GM12878 (cell line): ENCODE data around the gene GSTM4. TPM values are rescaled to one million over a fixed set of nuclear protein-coding genes. Genes with fewer than 3 reads are reported as not detected.
A peak's percentile ranks its signal among the peaks of the same experiment; 100 is the strongest.

ENCODE experiments used
- ATAC-seq: fragments of 200-7000 bp; cut with Tn5 transposase; 3 replicates; pipeline ENCODE4 v1.9.1; 2020; ENCODE audit warnings: mild to moderate bottlenecking, moderate library complexity
- BruUV-seq: library from RNA; stranded (reverse); fragments of 400-500 nt; replicated peaks from 2 replicates; lab custom pipeline; 2021; lab: Mats Ljungman, UMichigan
- CTCF ChIA-PET: fragments of 300-600 bp; sonication (Branson Sonifier 250); formaldehyde crosslinking; extraction: SDS; loops from one replicate; lab custom pipeline; 2021; ENCODE audit warnings: inconsistent platforms; lab: Yijun Ruan, JAX
- POLR2A ChIA-PET: fragments of 350-600 bp; formaldehyde crosslinking; extraction: SDS; loops from one replicate; lab custom pipeline; 2021; ENCODE audit warnings: inconsistent platforms; lab: Charles Lee
- RAD21 ChIA-PET: fragments of 300-600 bp; sonication (Branson Sonifier 250); formaldehyde crosslinking; loops from one replicate; lab custom pipeline; 2023; ENCODE audit warnings: antibody characterized with exemption; ENCODE audit not compliant: unreplicated experiment; lab: Charles Lee
- SMC1A ChIA-PET: fragments of 300-600 bp; sonication (Branson Sonifier 250); formaldehyde crosslinking; loops from one replicate; lab custom pipeline; 2023; ENCODE audit not compliant: unreplicated experiment, uncharacterized antibody; lab: Charles Lee
- DNase-seq: peaks from one replicate; pipeline ENCODE4 v3.0.0-alpha.2; 2011; ENCODE audit warnings: low read depth, low spot score
- FAIRE-seq: peaks from 3 replicates; lab custom pipeline; 2011; peaks lifted over from hg19 to GRCh38; lab: Jason Lieb, UNC
- H2AFZ ChIP-seq: 2 replicates; pipeline ENCODE4 v1.6.0; 2011; ENCODE audit warnings: low read depth, low read length, control low read depth; ENCODE audit not compliant: control insufficient read depth
- H3K27ac ChIP-seq: 2 replicates; pipeline ENCODE4 v1.5.1; 2011; ENCODE audit warnings: control low read depth; ENCODE audit not compliant: control insufficient read depth, insufficient read depth
- H3K27me3 ChIP-seq, 2 experiments: replicated peaks in 1 of 2; 2 replicates each; pipeline versions ENCODE4 v1.6.0 to v1.6.1; 2011; ENCODE audit warnings: low read length in 1 of 2; ENCODE audit not compliant: control insufficient read depth in 2 of 2, insufficient read depth in 2 of 2
- H3K36me3 ChIP-seq, 2 experiments: 2 replicates each; pipeline ENCODE4 v1.5.1; 2011; ENCODE audit warnings: low read length in 1 of 2; ENCODE audit not compliant: control insufficient read depth in 2 of 2, insufficient read depth in 2 of 2
- H3K4me1 ChIP-seq: 2 replicates; pipeline ENCODE4 v1.6.1; 2011; ENCODE audit warnings: mild to moderate bottlenecking, low read length, moderate library complexity, mixed read lengths; ENCODE audit not compliant: control insufficient read depth, insufficient read depth
- H3K4me2 ChIP-seq: 2 replicates; pipeline ENCODE4 v1.6.0; 2011; ENCODE audit warnings: control low read depth; ENCODE audit not compliant: control insufficient read depth, insufficient read depth
- H3K4me3 ChIP-seq: fragments of 200-600 bp; sonication (generic); 2 replicates; pipeline ENCODE4 v1.5.1; 2016
- H3K79me2 ChIP-seq: 2 replicates; pipeline ENCODE4 v1.6.0; 2011; ENCODE audit warnings: low read length; ENCODE audit not compliant: control insufficient read depth, insufficient read depth
- H3K9ac ChIP-seq: 2 replicates; pipeline ENCODE4 v1.8.0; 2011; ENCODE audit warnings: low read length, control low read depth, mixed read lengths; ENCODE audit not compliant: control insufficient read depth, insufficient read depth
- H3K9me3 ChIP-seq: replicated peaks from 3 replicates; pipeline ENCODE4 v1.5.1; 2011; ENCODE audit warnings: mild to moderate bottlenecking, low read length; ENCODE audit not compliant: control insufficient read depth, insufficient read depth
- H4K20me1 ChIP-seq: 2 replicates; pipeline ENCODE4 v1.6.0; 2011; ENCODE audit not compliant: control insufficient read depth, insufficient read depth
- SREBF1 ChIP-seq: IDR thresholded peaks from 2 replicates; pipeline ENCODE4 v1.6.1; 2012; ENCODE audit warnings: mild to moderate bottlenecking, low read length
- TARDBP ChIP-seq: IDR thresholded peaks from 2 replicates; pipeline ENCODE4 v1.6.1; 2016; ENCODE audit warnings: borderline replicate concordance
- WGBS: methylation state at CpG from one replicate; pipeline ENCODE4 v1.1.6; 2016; ENCODE audit warnings: low lambda C conversion rate; ENCODE audit not compliant: insufficient replicate concordance, insufficient coverage; ENCODE audit errors: missing lambda C conversion rate; 5-methylcytosine and 5-hydroxymethylcytosine counted together
- in situ Hi-C: fragments of 300-500 bp; cut with MboI; formaldehyde crosslinking; loops from 9 replicates; pipeline ENCODE4 v1.14.3; 2018; ENCODE audit warnings: mixed read lengths
- intact Hi-C: fragments of 100-400 bp; cut with micrococcal nuclease; formaldehyde crosslinking; loops from one replicate; pipeline ENCODE4 v1.14.2; 2022; ENCODE audit not compliant: unreplicated experiment
- polyA plus RNA-seq, 11 experiments: library from polyadenylated mRNA; depleted of rRNA in 4 of 11; unstranded in 6 of 11; stranded (reverse) in 5 of 11; fragments of >200 nt; fragmentation: Nextera tagmentation in 4 of 11; fragmentation: Illumina TruSeq in 1 of 11; extraction: Ambion mirVana in 4 of 11; extraction: Trizol in 1 of 11; gene quantifications; 1 replicate in 1 of 11; 2 replicates in 10 of 11; pipeline versions ENCODE4 v1.2.1 to v1.2.3, GENCODE V29; 2011 to 2016; ENCODE audit warnings: inconsistent platforms in 2 of 11, missing spikeins in 2 of 11, low read depth in 1 of 11
- total RNA-seq, 4 experiments: library from RNA; depleted of rRNA in 3 of 4; stranded (reverse); fragments of >200 nt in 3 of 4; fragmentation: Illumina TruSeq in 1 of 4; extraction: Trizol in 1 of 4; gene quantifications; 2 replicates each; pipeline versions ENCODE4 v1.2.1 to v1.2.3, GENCODE V29; 2013 to 2021
- TF ChIP-seq, protein P1 (sequence below): IDR thresholded peaks from 2 replicates; pipeline ENCODE4 v1.6.1; 2012; ENCODE audit warnings: low read depth, low read length, improper control_type of control experiment
- TF ChIP-seq, protein P2 (sequence below): fragments of 450-650 bp; IDR thresholded peaks from 2 replicates; pipeline ENCODE4 v1.6.1; 2016; ENCODE audit warnings: mild to moderate bottlenecking
- TF ChIP-seq, protein P3 (sequence below): fragments of 450-650 bp; IDR thresholded peaks from 2 replicates; pipeline ENCODE4 v1.6.1; 2016; ENCODE audit warnings: mild to moderate bottlenecking, moderate library complexity, borderline replicate concordance
- TF ChIP-seq, protein P4 (sequence below): IDR thresholded peaks from 2 replicates; pipeline ENCODE4 v1.6.1; 2011; ENCODE audit warnings: low read depth, mild to moderate bottlenecking, low read length, moderate library complexity, borderline replicate concordance; ENCODE audit errors: extremely low read depth

GSTM4 gene
- total and polyA plus RNA-seq, 10 of the 15 experiments (the other 5 are each of a cell fraction or from before 2014, with no cell fraction given) = 14.3 to 37.2 (median 23.0) TPM

DNA sequence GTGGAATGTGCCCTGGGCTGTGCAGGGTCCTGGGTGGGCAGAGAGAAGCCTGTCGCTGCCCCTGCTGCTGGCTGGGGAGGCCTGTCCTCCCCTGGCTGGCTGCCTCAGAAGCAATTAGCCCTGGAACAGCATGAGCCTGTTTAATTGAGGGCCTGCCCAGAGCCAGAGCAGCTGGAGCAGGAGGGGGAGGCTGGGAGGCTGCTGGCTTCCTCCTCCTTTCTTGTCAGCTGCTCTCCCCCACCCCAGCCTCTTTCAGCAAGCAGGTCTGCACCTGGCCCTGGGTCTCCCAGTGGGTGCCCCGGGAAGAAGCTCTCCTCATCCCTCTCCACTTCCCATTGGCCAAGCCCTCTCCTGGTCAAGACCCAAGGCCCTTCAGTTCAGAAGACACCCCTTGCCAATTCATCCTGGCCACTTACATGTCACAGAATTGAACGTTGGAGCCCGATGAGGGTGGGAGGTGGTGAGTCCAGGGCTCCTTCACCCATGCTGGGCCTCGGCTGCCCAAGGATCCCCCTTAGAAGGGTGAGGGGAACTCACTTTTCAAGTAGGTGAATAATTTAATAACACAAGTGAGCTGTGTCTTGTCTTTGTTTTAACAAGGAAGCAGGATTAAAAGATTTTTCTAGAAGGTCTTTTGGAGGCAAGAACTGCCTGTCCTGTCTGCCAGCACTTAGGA, 23.1 kb upstream of the GSTM4 start:
- no peak overlapping the region for H3K4me3 ChIP-seq
- no peaks in the 10 kb centered on the region for H4K20me1 ChIP-seq
- ChIA-PET RAD21 (interaction anchor here (0.8 to 4.3 kb wide), 4 partner anchors 8 to 87 kb away, joined by 3 to 59 read pairs (median 4); no protein-coding TSS in a partner anchor), CTCF (interaction anchor here (0.6 to 9.9 kb wide), 10 partner anchors 7 to 374 kb away, joined by 3 to 201 read pairs (median 19); partner anchors contain the start of genes AHCYL1 and GNAI3), POLR2A (interaction anchor here (0.6 to 1.6 kb wide), 2 partner anchors 54 to 84 kb away, joined by 5 to 7 read pairs; partner anchors contain the start of gene GNAI3), SMC1A (interaction anchor here (1.2 kb wide), 1 partner anchor 86 kb away, joined by 5 read pairs; no protein-coding TSS in a partner anchor)
- DNase-seq (no peak), FAIRE-seq (no peak), ATAC-seq (no peak)
- no TSS peak for BruUV-seq
- no peak overlapping the region for H2AFZ ChIP-seq
- H3K9me3 ChIP-seq = no peaks in the 10 kb centered on the region
- TF ChIP-seq, protein P1, sequence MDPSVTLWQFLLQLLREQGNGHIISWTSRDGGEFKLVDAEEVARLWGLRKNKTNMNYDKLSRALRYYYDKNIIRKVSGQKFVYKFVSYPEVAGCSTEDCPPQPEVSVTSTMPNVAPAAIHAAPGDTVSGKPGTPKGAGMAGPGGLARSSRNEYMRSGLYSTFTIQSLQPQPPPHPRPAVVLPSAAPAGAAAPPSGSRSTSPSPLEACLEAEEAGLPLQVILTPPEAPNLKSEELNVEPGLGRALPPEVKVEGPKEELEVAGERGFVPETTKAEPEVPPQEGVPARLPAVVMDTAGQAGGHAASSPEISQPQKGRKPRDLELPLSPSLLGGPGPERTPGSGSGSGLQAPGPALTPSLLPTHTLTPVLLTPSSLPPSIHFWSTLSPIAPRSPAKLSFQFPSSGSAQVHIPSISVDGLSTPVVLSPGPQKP = no peak
- H3K4me2 ChIP-seq = no peak overlapping the region
- no peaks in the 10 kb centered on the region for H3K79me2 ChIP-seq
- H3K4me1 ChIP-seq = peaks cover 14% of the 10 kb centered on the region
- WGBS = 78% methylated on average over 5 of the region's 5 CpGs
- H3K27ac ChIP-seq = no peak overlapping the region
- H3K9ac ChIP-seq = no peak overlapping the region
- peaks cover 8 to 28% of the 10 kb centered on the region in 2 experiments; a peak in 3 of 4 replicates for H3K36me3 ChIP-seq
- in situ Hi-C loops = no loop called here
- intact Hi-C loops = no loop called here
- H3K27me3 ChIP-seq = no peaks in the 10 kb centered on the region

DNA sequence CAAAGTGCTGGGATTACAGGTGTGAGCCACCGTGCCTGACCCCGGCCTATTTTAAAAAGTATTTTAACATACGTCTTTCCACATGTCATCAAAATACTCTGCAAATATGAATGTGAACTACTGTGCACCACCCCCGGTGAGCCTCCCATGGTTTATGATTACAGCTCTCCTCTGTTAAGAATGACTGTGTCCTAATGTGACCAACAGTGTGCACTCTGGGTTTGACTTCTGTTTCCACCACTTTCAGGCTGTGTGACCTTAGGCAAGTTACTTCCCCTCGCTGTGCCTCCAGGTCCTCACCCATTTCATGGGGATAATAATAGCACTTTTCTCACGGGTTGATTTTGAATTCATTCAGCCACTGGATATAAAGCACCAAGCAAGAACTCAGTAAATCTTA, 21.6 kb upstream of the GSTM4 start:
- intact Hi-C loops = no loop called here
- ChIA-PET RAD21 (interaction anchor here (1.3 to 7.3 kb wide), 4 partner anchors 10 to 350 kb away, joined by 3 to 106 read pairs (median 12); partner anchors contain the start of gene AHCYL1), POLR2A (interaction anchor here (1.9 kb wide), 1 partner anchor 88 kb away, joined by 8 read pairs; no protein-coding TSS in a partner anchor), SMC1A (interaction anchor here (7.7 to 8.4 kb wide), 2 partner anchors 89 to 139 kb away, joined by 76 to 117 read pairs; no protein-coding TSS in a partner anchor), CTCF (interaction anchor here (1.0 to 10.7 kb wide), 7 partner anchors 82 to 351 kb away, joined by 3 to 282 read pairs (median 5); partner anchors contain the start of gene AHCYL1)
- peaks cover 8 to 17% of the 10 kb centered on the region in 2 experiments; a peak in 3 of 4 replicates for H3K36me3 ChIP-seq
- ATAC-seq = peak; percentile 52
- WGBS = 26% methylated on average over 6 of the region's 6 CpGs
- no peak overlapping the region for H3K4me3 ChIP-seq
- H3K9ac ChIP-seq = no peak overlapping the region
- no peaks in the 10 kb centered on the region for H3K9me3 ChIP-seq
- no peaks in the 10 kb centered on the region for H3K27me3 ChIP-seq
- H3K27ac ChIP-seq = peak overlapping the region; percentile 61; the same call in 1 of the 2 replicates
- H3K4me1 ChIP-seq = peaks cover 14% of the 10 kb centered on the region
- DNase-seq = no peak
- peak overlapping the region; percentile 58 for H2AFZ ChIP-seq
- no peaks in the 10 kb centered on the region for H3K79me2 ChIP-seq
- no peaks in the 10 kb centered on the region for H4K20me1 ChIP-seq
- in situ Hi-C loops = no loop called here
- BruUV-seq = no TSS peak
- peak overlapping the region; percentile 44 for H3K4me2 ChIP-seq
- peak; percentile 31 for FAIRE-seq
- no peak for TF ChIP-seq SREBF1
- TF ChIP-seq TARDBP = no peak
- TF ChIP-seq, protein P2, sequence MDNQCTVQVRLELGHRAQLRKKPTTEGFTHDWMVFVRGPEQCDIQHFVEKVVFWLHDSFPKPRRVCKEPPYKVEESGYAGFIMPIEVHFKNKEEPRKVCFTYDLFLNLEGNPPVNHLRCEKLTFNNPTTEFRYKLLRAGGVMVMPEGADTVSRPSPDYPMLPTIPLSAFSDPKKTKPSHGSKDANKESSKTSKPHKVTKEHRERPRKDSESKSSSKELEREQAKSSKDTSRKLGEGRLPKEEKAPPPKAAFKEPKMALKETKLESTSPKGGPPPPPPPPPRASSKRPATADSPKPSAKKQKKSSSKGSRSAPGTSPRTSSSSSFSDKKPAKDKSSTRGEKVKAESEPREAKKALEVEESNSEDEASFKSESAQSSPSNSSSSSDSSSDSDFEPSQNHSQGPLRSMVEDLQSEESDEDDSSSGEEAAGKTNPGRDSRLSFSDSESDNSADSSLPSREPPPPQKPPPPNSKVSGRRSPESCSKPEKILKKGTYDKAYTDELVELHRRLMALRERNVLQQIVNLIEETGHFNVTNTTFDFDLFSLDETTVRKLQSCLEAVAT = no peak
- TF ChIP-seq, protein P3, sequence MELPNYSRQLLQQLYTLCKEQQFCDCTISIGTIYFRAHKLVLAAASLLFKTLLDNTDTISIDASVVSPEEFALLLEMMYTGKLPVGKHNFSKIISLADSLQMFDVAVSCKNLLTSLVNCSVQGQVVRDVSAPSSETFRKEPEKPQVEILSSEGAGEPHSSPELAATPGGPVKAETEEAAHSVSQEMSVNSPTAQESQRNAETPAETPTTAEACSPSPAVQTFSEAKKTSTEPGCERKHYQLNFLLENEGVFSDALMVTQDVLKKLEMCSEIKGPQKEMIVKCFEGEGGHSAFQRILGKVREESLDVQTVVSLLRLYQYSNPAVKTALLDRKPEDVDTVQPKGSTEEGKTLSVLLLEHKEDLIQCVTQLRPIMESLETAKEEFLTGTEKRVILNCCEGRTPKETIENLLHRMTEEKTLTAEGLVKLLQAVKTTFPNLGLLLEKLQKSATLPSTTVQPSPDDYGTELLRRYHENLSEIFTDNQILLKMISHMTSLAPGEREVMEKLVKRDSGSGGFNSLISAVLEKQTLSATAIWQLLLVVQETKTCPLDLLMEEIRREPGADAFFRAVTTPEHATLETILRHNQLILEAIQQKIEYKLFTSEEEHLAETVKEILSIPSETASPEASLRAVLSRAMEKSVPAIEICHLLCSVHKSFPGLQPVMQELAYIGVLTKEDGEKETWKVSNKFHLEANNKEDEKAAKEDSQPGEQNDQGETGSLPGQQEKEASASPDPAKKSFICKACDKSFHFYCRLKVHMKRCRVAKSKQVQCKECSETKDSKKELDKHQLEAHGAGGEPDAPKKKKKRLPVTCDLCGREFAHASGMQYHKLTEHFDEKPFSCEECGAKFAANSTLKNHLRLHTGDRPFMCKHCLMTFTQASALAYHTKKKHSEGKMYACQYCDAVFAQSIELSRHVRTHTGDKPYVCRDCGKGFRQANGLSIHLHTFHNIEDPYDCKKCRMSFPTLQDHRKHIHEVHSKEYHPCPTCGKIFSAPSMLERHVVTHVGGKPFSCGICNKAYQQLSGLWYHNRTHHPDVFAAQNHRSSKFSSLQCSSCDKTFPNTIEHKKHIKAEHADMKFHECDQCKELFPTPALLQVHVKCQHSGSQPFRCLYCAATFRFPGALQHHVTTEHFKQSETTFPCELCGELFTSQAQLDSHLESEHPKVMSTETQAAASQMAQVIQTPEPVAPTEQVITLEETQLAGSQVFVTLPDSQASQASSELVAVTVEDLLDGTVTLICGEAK = no peak
- TF ChIP-seq, protein P4, sequence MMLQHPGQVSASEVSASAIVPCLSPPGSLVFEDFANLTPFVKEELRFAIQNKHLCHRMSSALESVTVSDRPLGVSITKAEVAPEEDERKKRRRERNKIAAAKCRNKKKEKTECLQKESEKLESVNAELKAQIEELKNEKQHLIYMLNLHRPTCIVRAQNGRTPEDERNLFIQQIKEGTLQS = no peak
